HepG2 (cell line): Measurements from ENCODE around the gene ERF. TPM values are rescaled to one million over a fixed set of nuclear protein-coding genes. Genes with fewer than 3 reads are reported as not detected.

Experiments used
- EHMT2 ChIP-seq: fragments of 200-600 bp; sonication (generic); IDR thresholded peaks from 2 replicates; pipeline ENCODE4 v1.7.0; 2017; ENCODE audit warnings: antibody characterized with exemption, low read depth, low read length, borderline replicate concordance
- FUBP1 ChIP-seq: sonication (generic); formaldehyde crosslinking; IDR thresholded peaks from 2 replicates; pipeline ENCODE4 v1.5.1; 2020; ENCODE audit warnings: missing genetic modification reagents, mild to moderate bottlenecking, borderline replicate concordance
- GTF2F1 ChIP-seq: fragments of 150-350 bp; IDR thresholded peaks from 2 replicates; pipeline ENCODE4 v1.6.1; 2014; ENCODE audit warnings: low read length
- IRF2 ChIP-seq: IDR thresholded peaks from 2 replicates; pipeline ENCODE4 v1.6.1; 2018; ENCODE audit warnings: missing genetic modification reagents, missing compliant biosample characterization
- JDP2 ChIP-seq: sonication (generic); formaldehyde crosslinking; IDR thresholded peaks from 2 replicates; pipeline ENCODE4 v1.8.1; 2022; ENCODE audit warnings: missing genetic modification reagents, borderline replicate concordance
- JUNB ChIP-seq: sonication (generic); formaldehyde crosslinking; IDR thresholded peaks from 2 replicates; pipeline ENCODE4 v1.8.0; 2022; ENCODE audit warnings: missing genetic modification reagents, mild to moderate bottlenecking, borderline replicate concordance
- NONO ChIP-seq, 2 experiments: fragments of 450-650 bp in 1 of 2; sonication (generic) in 1 of 2; formaldehyde crosslinking in 1 of 2; IDR thresholded peaks in 1 of 2; conservative IDR thresholded peaks in 1 of 2; 2 replicates each; pipeline versions ENCODE4 v1.6.1 to v1.8.0; 2017 to 2022; ENCODE audit warnings: mild to moderate bottlenecking in 1 of 2, missing genetic modification reagents in 1 of 2, moderate library complexity in 1 of 2
- PCBP1 ChIP-seq: fragments of 200-400 bp; formaldehyde crosslinking; IDR thresholded peaks from 2 replicates; pipeline ENCODE4 v1.6.1; 2017; ENCODE audit warnings: mild to moderate bottlenecking, low read depth, low read length, borderline replicate concordance
- RFX5 ChIP-seq: IDR thresholded peaks from 2 replicates; pipeline ENCODE4 v1.6.1; 2011; ENCODE audit warnings: low read depth, low read length, improper control_type of control experiment
- RORA ChIP-seq: sonication (generic); formaldehyde crosslinking; IDR thresholded peaks from 2 replicates; pipeline ENCODE4 v1.5.0; 2020; ENCODE audit warnings: mild to moderate bottlenecking, missing genetic modification reagents, moderate library complexity
- SP1 ChIP-seq, 2 experiments: fragments of 450-650 bp in 1 of 2; sonication (generic) in 1 of 2; formaldehyde crosslinking in 1 of 2; IDR thresholded peaks; 2 replicates each; pipeline versions ENCODE4 v1.4.0 to v1.6.1; 2016 to 2020; ENCODE audit warnings: missing genetic modification reagents in 1 of 2
- TARDBP ChIP-seq: sonication (generic); formaldehyde crosslinking; IDR thresholded peaks from 2 replicates; pipeline ENCODE4 v1.8.0; 2022; ENCODE audit warnings: mild to moderate bottlenecking, missing genetic modification reagents
- TCF7 ChIP-seq: sonication (generic); IDR thresholded peaks from 2 replicates; pipeline ENCODE4 v1.6.1; 2016; ENCODE audit warnings: antibody characterized with exemption, low read depth
- ZBTB14 ChIP-seq: sonication (generic); formaldehyde crosslinking; IDR thresholded peaks from 2 replicates; pipeline ENCODE4 v1.4.0; 2020; ENCODE audit warnings: missing genetic modification reagents
- ZNF678 ChIP-seq: sonication (generic); formaldehyde crosslinking; IDR thresholded peaks from 2 replicates; pipeline ENCODE4 v1.4.0; 2020; ENCODE audit warnings: mild to moderate bottlenecking, missing genetic modification reagents
- polyA plus RNA-seq, 8 experiments: library from polyadenylated mRNA; depleted of rRNA in 3 of 8; stranded (reverse) in 7 of 8; unstranded in 1 of 8; fragments of >200 nt; fragmentation: Illumina TruSeq in 4 of 8; extraction: Trizol in 4 of 8; gene quantifications; 2 replicates each; pipeline versions ENCODE4 v1.2.1 to v1.2.3, GENCODE V29; 2011 to 2016; ENCODE audit warnings: low read depth in 4 of 8, missing spikeins in 1 of 8, mixed read lengths in 1 of 8; ENCODE audit not compliant: insufficient read depth in 1 of 8
- total RNA-seq, 5 experiments: library from RNA; depleted of rRNA; stranded (reverse); fragments of >200 nt; fragmentation: Illumina TruSeq; extraction: Trizol; gene quantifications; 2 replicates each; pipeline ENCODE4 v1.2.3, GENCODE V29; 2016; ENCODE audit warnings: low read depth in 1 of 5
- TF ChIP-seq, protein P1 (sequence below): sonication (generic); formaldehyde crosslinking; IDR thresholded peaks from 2 replicates; pipeline ENCODE4 v1.8.1; 2022; ENCODE audit warnings: low read depth, mild to moderate bottlenecking, missing genetic modification reagents
- TF ChIP-seq, protein P2 (sequence below): IDR thresholded peaks from 2 replicates; pipeline ENCODE4 v1.6.1; 2016; ENCODE audit warnings: missing compliant biosample characterization, missing genetic modification reagents, borderline replicate concordance
- TF ChIP-seq, protein P3 (sequence below): sonication (generic); formaldehyde crosslinking; IDR thresholded peaks from 2 replicates; pipeline ENCODE4 v1.4.0; 2020; ENCODE audit warnings: missing genetic modification reagents

ERF gene
- total and polyA plus RNA-seq, 2 of the 13 experiments (the other 11 are each of a cell fraction or from before 2014, with no cell fraction given) = 67.1 to 69.9 TPM

- TF ChIP-seq JUNB (CRISPR knock-in tag) (no peak), PCBP1 (no peak), ZNF678 (CRISPR knock-in tag) (0 out of 2 replicates have a peak, but pooled peaks have one; percentile 53), NONO (IDR thresholded peaks at IDR 0.05) (no peak), NONO (CRISPR knock-in tag; conservative IDR thresholded peaks at IDR 0.05) (0 out of 2 replicates have a peak, but pooled peaks have one; percentile 29), FUBP1 (no peak), IRF2 (CRISPR knock-in tag) (peak; percentile 23; the same call in 1 of the 2 replicates), ZBTB14 (CRISPR knock-in tag) (no peak), TARDBP (CRISPR knock-in tag) (peak; percentile 17; the same call in 1 of the 2 replicates), TCF7 (no peak), RORA (CRISPR knock-in tag) (no peak), SP1 (IDR thresholded peaks at IDR 0.05) (no peak), SP1 (CRISPR knock-in tag; IDR thresholded peaks at IDR 0.05) (no peak; the same call in 1 of the 2 replicates), JDP2 (CRISPR knock-in tag) (no peak), EHMT2 (no peak), RFX5 (no peak), GTF2F1 (no peak)
- TF ChIP-seq, protein P1, sequence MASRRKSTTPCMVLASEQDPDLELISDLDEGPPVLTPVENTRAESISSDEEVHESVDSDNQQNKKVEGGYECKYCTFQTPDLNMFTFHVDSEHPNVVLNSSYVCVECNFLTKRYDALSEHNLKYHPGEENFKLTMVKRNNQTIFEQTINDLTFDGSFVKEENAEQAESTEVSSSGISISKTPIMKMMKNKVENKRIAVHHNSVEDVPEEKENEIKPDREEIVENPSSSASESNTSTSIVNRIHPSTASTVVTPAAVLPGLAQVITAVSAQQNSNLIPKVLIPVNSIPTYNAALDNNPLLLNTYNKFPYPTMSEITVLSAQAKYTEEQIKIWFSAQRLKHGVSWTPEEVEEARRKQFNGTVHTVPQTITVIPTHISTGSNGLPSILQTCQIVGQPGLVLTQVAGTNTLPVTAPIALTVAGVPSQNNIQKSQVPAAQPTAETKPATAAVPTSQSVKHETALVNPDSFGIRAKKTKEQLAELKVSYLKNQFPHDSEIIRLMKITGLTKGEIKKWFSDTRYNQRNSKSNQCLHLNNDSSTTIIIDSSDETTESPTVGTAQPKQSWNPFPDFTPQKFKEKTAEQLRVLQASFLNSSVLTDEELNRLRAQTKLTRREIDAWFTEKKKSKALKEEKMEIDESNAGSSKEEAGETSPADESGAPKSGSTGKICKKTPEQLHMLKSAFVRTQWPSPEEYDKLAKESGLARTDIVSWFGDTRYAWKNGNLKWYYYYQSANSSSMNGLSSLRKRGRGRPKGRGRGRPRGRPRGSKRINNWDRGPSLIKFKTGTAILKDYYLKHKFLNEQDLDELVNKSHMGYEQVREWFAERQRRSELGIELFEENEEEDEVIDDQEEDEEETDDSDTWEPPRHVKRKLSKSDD (CRISPR knock-in tag) = no peak
- TF ChIP-seq, protein P2, sequence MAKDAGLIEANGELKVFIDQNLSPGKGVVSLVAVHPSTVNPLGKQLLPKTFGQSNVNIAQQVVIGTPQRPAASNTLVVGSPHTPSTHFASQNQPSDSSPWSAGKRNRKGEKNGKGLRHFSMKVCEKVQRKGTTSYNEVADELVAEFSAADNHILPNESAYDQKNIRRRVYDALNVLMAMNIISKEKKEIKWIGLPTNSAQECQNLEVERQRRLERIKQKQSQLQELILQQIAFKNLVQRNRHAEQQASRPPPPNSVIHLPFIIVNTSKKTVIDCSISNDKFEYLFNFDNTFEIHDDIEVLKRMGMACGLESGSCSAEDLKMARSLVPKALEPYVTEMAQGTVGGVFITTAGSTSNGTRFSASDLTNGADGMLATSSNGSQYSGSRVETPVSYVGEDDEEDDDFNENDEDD (CRISPR knock-in tag) = no peak
- TF ChIP-seq, protein P3, sequence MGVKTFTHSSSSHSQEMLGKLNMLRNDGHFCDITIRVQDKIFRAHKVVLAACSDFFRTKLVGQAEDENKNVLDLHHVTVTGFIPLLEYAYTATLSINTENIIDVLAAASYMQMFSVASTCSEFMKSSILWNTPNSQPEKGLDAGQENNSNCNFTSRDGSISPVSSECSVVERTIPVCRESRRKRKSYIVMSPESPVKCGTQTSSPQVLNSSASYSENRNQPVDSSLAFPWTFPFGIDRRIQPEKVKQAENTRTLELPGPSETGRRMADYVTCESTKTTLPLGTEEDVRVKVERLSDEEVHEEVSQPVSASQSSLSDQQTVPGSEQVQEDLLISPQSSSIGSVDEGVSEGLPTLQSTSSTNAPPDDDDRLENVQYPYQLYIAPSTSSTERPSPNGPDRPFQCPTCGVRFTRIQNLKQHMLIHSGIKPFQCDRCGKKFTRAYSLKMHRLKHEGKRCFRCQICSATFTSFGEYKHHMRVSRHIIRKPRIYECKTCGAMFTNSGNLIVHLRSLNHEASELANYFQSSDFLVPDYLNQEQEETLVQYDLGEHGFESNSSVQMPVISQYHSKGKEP (CRISPR knock-in tag) = no peak
Observed at GRCh38 chr19:42283188-42284065, 28.5 kb upstream of the ERF start (continued).
